SH-SY5Y (cell line): ENCODE data around the gene TSEN2.

Experiments
- GATA2 ChIP-seq: IDR thresholded peaks from 2 replicates; pipeline ENCODE4 v1.6.1; 2011; ENCODE audit warnings: mild to moderate bottlenecking, low read depth, low read length
- GATA3 ChIP-seq: IDR thresholded peaks from 2 replicates; pipeline ENCODE4 v1.6.1; 2011; ENCODE audit warnings: low read depth, mild to moderate bottlenecking, low read length, moderate library complexity

- TF ChIP-seq GATA2 (no peak), GATA3 (no peak)
Measured at GRCh38 chr3:12460127-12460526, 24.2 kb upstream of the TSEN2 start.
